DMS 273 (cell line): ENCODE results near the gene SLX4.
"Not testable (repeated sequence)": the region's sequence is repeated elsewhere in the genome, so short reads cannot be mapped to it uniquely, and the experiment has no call there.

Experiments used
- DNase-seq: peaks from one replicate; lab custom pipeline; 2025; ENCODE audit not compliant: unreplicated experiment; lab: John Stamatoyannopoulos, UW

Gene SLX4

DNA sequence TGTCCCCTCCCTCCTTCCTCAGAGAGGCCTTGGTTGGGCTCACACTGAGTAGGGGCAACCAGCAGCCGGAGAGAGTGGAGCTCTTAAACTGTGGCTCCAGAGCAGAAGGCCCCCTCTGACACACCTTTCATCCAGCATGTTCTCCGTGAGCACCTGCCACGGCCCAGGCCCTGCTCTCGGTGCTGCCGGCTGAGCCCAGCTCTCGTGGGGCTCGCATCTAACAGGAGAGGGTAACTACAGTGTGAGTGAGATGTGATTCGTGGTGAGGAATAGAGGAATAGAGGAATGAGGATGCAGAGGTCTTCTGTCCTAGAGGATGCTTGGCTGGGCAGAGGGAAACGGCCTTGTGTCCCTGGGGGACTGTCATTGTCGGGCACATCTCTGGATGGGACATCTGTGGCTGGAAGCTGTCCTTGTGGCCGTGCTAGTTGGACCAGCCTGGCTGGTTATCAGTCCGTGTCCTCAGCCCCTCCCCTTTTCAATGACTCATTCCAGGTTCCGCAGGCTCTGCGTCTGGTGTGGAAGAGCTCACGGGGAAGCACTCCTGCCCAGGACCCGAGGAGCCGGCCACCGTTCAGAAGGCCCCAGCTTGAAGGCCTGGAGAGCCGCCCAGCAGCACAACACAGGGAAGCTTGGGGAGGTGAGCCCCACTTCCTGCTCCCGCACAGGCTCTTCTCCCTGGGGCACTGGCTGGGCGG lies 31.1 kb upstream of the SLX4 start:
- DNase-seq = no peak

DNA sequence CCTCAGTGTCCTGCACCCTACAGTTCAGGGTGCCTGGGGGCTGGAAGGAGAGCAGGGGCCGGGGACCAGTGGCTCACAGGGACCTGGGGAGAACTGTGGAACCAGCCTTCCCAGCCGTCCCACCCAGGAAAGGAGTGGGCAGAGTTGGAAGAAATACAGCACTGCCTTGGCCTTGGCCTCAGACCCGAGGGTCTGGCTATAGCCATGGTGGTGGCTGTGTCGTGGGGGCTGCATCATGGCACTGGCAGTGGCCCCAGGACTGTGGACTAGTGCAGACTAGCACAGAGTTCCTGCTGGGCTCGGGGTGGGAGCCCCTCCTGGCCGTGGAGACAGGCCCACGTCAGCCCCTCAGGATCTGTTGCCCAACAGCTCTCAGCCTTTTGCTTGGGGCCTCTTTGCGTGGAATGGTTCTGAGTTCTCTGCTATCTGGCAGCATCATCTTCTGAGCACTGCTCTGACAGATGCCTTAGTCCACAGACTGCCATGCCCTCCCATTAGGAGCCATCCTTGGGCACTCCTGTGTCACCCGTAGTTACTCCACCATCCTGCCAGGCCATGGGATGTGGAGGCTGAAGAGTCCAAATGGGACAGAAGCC lies 30.5 kb upstream of the SLX4 start:
- DNase-seq = no peak

DNA sequence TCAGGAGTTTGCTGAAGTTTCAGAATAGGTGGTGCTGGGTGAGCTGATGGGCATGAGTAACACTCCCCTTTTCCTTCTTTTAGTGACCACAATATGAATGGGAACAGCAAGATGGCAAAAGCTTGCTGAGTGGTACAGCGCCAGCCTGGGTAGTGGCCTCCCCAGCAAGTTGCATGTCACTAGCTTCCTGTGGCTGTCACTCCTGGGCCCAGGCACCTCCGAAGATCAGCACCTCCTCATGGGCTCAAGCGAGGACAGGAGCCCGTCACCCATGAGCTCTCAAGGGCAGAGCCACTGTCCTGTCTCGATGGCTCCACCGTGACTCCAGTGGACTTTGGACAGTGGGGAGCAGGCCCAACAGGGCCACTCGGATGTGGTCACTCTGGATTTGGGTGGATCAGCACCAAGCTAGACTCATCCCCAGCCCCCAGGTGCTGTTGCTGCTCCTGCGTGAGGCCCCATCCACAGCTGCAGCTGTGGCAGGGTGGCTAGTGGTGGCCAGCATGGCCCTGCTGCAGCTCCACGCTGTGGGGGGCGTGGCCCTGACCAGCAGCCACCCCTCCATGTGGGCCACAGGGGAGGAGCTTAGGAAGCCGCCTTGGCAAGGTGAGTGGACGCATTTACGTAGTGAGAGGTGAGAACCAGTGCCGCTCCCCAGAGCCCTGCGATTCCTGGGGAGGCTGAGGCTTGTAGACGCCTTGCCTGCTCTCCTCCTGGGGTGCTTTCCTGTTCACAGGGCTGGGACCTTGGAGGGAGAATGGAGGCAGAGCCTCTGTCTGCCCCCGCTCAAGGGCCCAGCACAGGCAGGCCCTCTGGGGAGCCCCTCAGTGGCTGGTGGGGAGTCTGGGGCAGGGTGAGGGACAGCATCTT lies 29.5 kb upstream of the SLX4 start:
- DNase-seq = no peak

DNA sequence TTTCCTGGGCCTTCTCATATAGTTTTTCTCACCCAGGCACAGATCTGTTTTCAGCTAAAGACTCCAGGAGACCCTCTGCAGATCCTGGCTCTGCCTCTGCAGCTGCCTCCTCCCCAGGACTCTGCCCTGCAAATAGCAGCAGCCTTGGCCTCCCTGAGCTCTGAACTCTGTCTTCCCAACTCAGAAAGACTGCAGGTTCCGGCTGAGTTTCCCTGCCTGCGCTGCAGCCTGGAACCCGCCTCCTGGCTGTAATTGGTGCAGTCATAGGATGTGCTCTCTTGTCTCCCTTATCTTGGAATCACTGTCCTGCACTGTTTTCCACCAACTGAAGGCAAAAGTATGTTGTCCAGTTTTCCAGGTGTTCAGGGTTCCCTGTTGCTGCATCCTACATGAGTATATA lies 28.8 kb upstream of the SLX4 start:
- DNase-seq = no peak

DNA sequence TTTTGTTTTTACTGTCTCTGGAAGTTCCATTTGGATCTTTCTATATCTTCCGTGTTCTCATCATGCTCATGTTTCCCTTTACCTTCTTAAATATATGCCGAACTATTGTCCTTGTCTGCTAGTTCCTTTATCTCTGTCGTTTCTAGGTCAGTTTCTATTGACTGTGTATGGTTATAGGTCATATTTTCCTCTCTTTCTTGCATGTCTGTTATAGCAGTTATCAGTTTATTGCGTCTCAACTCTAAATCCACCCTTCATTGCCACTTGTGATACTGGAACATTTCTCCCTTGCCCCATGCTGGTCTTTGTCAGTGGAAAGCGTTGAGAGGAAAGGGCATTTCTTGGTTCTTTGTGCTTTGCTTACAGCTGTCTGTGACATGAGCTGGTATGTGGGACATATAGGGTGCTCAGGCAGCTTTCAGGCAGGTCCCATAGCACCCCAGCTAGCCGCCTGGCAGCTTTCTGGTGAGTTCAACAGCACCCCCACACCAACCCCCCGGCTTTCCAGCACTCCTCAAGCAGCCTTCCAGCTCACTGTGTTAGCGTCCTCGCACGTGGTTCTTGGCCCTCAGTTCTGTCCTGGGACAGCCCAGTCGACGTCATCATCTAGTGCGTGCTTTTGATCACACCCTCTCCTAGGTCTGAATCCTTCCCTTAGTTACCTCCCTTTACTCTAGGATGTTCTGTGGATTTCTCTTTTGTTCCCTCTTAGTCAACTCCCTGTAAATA lies 27.7 kb upstream of the SLX4 start:
- no peak for DNase-seq

DNA sequence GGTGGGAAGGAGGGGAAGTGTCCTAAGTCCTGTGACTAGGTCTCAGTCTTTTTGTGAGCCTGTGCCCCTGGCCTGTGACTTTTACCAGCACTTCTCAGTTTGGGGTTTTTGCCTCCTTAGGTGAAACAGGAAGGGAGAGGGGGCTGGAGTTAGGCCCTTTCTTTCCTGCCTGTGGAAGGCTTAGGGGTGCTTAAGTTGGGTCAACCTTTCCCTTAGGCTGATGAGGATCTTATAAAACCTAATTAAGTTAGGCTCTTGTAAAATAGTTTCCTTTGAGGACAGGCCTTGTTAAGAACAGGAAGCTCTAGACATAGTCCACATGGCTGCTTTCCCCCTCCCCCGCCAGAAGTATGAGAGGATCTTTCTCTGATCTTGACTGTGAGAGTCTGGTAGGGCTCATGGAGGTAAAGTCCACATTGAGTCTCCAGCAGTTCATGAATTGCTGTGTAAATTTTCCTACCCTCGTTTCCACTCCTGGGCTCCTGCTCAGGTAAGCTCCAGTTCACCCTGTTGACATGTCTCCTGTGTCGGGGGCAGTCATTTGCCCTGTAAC lies 26.0 kb upstream of the SLX4 start:
- DNase-seq = peak; percentile 25

DNA sequence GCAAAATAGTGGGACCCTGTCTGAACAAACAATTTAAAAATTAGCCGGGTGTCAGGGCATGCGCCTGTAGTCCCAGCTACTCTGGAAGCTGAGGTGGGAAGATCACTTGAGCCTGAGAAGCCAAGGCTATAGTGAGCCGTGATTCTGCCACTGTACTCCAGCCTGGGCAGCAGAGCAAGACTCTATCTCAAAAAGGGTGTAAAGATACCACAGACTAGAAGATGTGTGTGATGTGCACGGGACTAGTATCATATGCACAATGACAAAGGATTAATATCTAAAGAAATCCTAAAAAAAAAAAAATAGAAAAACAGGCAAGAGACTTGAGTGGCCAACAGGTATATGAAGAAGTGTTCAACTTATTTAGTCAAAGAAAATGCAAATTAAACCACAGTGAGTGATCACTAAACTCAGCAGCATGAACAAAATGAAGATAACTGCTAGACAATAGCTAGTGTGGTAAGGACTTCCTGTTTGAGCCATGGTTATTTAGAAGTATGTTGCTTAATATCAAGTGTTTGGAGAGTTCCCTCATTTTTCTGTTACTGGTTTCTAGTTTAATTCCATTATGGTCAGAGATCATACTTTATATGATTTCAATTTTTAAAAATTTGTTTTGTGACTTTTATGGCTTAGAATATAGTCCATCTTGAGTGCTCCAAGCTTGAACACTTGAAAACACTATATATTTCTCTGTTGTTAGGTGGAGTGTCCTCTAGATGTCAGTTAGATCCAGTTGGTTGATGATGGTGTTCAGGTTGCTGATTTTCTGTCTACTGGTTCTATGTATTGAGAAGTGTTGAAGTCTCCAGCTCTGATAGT lies 14.7 kb upstream of the SLX4 start:
- DNase-seq = no peak

DNA sequence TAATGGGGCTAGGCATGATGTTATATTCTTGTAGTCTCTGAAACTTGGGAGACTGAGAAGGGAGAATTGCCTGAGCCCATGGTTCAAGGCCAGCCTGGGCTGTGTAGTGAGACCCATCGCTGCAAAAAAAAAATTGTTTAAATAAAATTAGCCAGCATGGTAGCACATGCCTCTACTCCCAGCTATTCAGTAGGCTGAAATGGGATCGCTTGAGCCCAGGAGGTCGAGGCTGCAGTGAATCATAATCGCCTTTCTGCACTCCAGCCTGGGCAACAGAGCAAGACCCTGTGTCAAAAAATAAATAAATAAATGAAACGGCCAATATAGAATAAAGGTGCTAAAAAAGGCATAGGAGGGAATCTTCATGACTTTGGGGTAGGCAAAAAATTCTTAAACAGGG lies 13.9 kb upstream of the SLX4 start:
- DNase-seq = no peak

DNA sequence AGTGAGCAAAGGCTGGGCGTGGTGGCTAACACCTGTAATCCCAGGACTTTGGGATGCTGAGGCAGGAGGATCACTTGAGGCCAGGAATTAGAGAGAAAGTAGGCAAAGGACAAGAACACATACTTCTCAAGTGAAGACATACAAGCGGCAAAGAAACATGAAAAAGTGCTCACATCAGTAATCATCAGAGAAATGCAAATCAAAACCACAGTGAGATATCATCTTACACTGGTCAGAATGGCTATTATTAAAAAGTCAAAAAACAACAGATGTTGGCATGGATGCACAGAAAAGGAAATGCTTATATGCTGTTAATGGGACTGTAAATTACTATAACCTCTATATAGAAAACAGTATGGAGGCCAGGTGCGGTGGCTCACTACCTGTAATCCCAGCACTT lies 12.2 kb upstream of the SLX4 start:
- peak; percentile 19 for DNase-seq

DNA sequence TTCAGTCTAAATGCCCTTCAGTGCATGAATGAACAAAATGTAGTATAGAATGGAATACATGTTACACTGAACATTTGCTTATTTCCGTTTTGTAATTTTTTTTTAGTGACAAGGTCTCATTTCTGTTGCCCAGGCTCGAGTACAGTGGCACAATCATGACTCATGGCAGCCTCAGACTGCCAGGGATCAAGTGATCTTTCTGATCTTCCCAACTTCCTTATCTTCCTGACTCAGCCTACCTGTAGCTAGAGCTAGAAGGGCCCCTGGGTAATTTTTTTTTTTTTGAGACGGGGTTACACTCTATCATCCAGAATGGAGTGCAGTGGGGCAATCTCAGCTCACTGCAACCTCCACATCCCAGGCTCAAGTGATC lies 7.3 kb upstream of the SLX4 start:
- DNase-seq = no peak

DNA sequence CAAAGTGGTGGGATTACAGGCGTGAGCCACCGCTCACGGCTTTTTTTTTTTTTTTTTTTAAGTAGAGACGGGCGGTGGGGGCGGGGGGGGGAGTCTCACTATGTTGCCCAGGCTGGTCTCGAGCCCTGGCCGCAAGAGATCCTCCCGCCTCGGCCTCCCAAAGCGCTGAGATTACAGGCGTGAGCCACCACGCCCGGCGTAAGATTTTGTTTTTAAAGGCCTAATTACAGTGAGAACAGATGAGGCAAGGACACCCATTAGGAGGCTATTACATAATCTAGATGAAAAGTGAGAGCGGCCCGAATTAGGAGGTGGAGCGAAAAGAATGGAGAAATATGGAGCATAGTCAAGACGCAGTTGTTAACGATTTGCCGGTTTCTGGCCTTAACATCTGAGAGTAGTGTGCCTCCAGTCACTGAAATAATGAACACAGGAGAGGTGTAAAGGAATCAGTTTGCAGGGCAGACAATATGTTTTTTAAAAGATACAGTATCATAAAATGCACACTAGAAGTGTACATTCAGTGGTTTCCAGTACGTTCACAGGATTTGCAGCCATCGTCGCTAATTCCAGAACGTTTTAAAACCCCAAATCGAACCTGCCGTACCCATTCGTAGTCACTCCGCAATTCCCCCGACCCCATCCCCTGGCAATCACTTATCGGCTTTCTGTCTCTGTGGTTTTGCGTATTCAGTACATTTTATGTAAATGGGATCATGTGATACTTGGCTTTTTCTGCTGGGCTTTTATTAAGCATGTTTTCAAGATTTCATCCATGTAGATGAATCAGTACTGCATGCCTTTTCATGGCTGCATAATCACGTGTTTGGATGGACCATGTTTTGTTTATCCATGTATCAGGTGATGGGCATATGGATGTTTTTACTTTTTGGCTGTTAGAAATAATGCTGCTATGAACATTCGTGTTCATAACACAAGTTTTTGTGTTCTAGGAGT lies 1.4 kb upstream of the SLX4 start:
- no peak for DNase-seq

DNA sequence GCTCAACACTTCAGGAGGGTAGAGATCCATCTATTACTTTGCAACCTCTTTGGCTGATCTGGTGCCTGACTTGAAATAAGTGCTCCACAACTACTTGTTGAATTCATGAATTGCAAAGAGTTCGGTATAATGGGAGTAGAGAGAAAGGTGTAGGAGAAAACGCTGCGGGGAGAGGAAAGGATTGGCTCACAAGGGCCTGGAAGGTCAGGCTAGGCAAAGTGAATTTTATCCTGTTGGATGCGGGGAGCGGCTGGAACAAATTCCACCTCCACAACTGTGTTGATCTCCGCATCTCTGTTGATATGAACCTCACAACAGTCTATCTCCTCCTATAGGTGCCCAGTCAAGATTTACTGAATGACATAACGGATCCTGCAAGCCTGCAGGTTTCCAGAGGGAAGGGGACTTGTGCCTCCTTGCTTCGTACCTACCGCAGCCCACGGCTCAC lies 684 bp downstream of the SLX4 start:
- no peak for DNase-seq

DNA sequence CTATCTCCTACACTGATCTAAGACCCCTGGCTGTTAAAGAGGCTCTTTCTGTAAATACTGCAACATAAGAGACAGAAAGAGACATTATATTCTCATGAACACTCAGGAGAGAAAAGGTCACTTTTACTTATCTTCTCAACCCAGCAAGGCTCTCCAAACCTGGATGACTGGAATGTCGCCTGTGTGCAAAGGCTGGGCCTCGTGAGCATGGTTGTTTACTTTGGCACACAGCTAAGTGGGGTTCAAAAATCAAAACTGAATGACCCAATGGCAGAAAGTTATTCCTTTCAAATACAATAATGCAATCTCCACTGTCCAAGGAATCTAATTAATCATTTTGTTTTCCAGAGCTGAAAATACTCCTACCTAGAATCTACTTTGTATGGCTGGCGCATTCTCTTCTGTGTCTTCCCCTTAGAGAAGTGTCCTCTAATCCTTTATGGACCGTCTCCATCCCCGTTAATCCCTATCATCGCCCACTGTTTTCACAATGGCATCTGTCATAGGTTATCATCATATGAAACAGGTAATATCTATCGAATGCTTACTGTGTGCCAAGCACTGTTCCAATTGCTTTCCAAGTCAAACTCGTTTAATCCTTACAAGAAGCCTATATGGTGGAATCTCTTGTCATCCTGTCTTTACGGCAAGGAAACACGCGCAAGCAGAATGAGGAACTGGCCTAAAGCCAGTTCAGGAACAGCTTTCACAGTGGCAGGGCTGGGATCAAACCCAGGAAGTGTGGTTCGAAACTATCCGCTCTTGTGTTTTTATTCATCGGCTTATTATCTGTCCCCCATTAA lies 1.3 kb downstream of the SLX4 start:
- DNase-seq = no peak

DNA sequence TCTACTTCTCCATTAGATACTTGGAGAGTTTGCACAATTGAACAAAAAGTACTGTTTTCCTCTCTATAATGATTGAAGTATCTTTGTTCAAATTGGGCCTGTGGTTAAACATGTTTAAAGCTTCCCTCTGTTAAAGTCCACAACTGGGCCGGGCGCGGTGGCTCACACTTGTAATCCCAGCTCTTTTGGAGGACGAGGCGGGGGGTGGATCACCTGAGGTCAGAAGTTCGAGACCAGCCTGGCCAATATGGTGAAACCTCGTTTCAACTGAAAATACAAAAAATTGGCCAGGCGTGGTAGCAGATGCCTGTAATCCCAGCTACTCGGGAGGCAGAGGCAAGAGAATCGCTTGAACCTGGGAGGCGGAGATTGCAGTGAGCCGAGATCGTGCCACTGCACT lies 2.4 kb downstream of the SLX4 start:
- not testable (repeated sequence) for DNase-seq

DNA sequence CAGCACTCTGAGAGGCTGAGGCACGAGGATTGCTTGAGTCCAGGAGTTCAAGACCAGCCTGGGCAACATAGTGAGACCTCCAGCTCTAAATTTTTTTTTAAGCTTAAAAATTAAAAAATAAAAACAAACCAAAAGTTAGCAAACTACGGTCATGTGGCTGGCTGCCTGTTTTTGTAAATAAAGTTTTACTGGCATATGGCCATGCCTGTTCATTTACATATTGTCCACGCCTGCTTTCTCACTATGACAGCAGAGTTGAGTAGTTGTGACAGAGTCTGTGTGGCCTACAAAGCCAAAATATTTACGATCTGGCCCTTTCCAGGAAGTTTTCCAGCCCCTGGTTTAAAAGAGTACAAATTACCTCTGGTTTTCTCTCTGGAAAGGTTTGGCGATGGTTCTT lies 3.3 kb downstream of the SLX4 start:
- no peak for DNase-seq

DNA sequence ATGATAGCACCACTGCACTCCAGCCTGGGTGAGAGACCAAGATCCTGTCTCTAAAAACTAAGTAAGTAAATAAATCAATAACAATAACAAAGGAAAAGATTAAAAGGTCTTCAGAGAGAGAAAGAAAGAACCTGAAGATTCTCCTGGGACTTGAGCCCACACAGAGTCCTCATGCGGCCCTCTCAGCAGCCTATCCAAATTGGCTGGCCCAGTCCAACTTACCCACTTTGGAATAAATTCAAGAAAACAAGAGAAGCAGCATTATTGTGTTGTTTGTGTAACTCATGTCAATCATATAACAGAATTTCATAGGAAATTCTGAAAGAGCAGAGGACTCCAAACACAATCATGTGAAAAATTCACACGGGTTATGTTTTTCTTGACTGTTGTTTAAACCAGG lies 3.8 kb downstream of the SLX4 start:
- no peak for DNase-seq

DNA sequence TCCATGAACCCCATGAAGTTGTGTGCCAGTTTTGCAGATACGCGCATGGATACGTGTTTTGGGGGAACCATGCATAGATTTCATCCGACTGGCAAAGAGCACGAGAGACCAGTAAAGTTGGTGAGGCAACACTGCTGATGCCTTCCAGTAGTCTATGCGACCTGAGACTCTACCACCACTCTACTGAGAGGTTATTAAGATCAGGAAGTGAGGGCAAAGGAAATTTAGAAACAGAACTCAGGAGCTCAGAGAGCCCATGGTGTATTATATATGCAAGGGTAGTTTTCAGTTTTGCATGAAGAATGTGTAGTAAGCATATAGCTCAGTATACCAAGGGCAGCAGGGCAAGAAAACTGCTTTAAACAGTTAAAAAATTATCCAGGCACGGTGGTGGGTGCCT lies 4.2 kb downstream of the SLX4 start:
- DNase-seq = no peak

DNA sequence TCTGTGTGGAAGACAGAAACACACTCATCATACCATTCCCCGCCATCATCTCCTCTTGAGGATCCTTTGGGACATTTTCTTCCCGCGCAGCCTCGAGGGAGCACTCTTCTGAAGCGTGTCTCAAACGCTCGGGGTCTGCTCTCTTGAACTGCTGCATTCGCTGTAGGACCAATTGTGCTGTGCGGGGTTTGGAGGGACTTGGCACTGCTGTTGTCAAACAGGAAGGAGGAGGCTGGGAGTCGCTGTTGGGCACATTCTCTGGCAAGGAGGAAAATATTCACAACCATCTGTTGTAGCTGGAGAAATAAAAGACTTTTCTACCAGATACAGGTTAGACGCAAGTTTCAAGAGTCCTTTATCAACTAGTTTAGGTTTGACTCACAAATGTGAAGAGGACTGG lies 5.0 kb downstream of the SLX4 start:
- peak; percentile 80 for DNase-seq

DNA sequence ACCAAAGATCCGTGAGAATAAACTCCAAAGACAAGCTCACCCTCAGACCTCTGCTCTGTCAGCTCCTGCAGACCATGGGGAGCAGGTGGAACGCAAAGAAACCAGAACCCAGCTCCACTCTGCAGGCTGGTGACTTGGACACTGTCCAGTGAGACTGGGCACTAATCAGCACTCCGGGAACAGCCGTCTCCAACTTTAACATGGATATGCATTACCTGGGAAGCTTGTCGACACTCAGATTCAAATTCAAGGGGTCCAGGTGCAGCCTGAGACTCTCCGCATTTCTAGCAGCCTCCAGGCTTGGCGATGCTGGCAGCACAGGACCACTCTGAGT lies 9.1 kb downstream of the SLX4 start:
- no peak for DNase-seq
